ENCODE results near the gene FNDC5. TPM values are rescaled to one million over a fixed set of nuclear protein-coding genes. Genes with fewer than 3 reads are reported as not detected.

The FNDC5 gene
- total and polyA plus RNA-seq, 9 of the 15 experiments (the other 6 are each of a cell fraction or from before 2014, with no cell fraction given) = 0.06 to 2.1 (median 0.22) TPM

DNA sequence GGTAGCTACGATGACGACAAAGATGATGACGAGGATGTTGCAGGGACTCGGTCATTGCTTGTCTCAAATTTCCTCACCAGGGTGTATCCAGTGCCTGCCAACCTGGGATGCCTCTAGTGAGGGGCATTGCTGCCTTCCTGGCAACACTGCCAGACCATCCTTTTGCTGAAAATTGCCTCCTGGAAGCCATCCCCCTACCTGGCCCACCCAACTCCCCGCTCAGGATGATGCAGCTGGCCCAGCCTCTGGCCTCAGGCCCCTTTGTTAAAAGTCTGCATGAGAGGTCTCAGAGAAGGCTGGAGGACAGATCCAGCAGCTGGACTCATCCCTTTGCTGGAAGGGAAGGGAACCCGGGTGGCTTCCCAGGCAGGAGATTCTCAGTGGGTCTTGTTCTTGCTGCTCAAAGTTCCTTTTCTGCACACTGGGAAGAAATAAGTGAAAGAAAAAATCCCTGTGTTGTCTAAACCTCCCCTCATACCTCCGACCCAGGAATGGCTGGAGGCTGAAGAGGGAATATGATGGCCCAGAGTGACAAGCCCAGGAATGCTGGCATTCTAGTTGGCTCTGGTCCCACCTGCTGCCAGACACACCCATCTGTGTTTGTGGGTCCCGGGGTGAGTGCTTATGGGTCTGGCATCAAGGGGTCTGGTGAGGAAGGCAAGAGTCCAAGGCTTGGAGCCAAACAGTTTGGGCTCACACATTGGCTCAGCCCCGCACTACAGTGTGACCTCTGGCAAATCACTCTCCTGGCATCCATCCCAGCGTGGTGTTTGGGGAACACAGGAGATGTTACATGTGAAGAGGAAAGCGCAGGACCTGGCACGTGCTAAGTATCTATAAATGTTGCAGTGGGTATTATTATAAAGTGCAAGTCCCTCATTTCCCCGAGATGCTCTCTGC, 6.7 kb upstream of the FNDC5 start (continued):
- peak; percentile 41; the same call in 1 of the 2 replicates for TF ChIP-seq CREM (IDR thresholded peaks at IDR 0.05; ENCODE audit: low read depth)
- no peak for TF ChIP-seq ZNF140 (CRISPR knock-in tag; IDR thresholded peaks at IDR 0.05)
- peak; percentile 33; the same call in 1 of the 2 replicates for TF ChIP-seq CREB1 (IDR thresholded peaks at IDR 0.05)
- TF ChIP-seq CREB1 (CRISPR knock-in tag; IDR thresholded peaks at IDR 0.05) = no peak
- TF ChIP-seq, protein P1, sequence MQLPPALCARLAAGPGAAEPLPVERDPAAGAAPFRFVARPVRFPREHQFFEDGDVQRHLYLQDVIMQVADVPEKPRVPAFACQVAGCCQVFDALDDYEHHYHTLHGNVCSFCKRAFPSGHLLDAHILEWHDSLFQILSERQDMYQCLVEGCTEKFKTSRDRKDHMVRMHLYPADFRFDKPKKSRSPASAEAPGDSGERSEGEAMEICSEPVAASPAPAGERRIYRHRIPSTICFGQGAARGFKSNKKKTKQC (CRISPR knock-in tag; IDR thresholded peaks at IDR 0.05) = no peak
- TF ChIP-seq SMARCE1 (IDR thresholded peaks at IDR 0.05) = no peak
- no peak for TF ChIP-seq ZNF239 (CRISPR knock-in tag; IDR thresholded peaks at IDR 0.05)
- no peak for TF ChIP-seq ZNF133 (CRISPR knock-in tag; IDR thresholded peaks at IDR 0.05)
- no peak for TF ChIP-seq C11orf30 (IDR thresholded peaks at IDR 0.05; ENCODE audit: low read depth)
- no peak for TF ChIP-seq GABPB1 (CRISPR knock-in tag; IDR thresholded peaks at IDR 0.05)
- no peak for TF ChIP-seq ZNF354B (CRISPR knock-in tag; IDR thresholded peaks at IDR 0.05)
- no peak for TF ChIP-seq HNRNPL (IDR thresholded peaks at IDR 0.05; ENCODE audit: low read depth, low read length)
- TF ChIP-seq, protein P2, sequence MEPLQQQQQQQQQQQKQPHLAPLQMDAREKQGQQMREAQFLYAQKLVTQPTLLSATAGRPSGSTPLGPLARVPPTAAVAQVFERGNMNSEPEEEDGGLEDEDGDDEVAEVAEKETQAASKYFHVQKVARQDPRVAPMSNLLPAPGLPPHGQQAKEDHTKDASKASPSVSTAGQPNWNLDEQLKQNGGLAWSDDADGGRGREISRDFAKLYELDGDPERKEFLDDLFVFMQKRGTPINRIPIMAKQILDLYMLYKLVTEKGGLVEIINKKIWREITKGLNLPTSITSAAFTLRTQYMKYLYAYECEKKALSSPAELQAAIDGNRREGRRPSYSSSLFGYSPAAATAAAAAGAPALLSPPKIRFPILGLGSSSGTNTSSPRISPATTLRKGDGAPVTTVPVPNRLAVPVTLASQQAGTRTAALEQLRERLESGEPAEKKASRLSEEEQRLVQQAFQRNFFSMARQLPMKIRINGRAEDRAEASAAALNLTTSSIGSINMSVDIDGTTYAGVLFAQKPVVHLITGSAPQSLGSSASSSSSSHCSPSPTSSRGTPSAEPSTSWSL (CRISPR knock-in tag; IDR thresholded peaks at IDR 0.05; ENCODE audit: borderline replicate concordance) = no peak
- TF ChIP-seq EGR1 (conservative IDR thresholded peaks at IDR 0.05) = no peak
- TF ChIP-seq, protein P3, sequence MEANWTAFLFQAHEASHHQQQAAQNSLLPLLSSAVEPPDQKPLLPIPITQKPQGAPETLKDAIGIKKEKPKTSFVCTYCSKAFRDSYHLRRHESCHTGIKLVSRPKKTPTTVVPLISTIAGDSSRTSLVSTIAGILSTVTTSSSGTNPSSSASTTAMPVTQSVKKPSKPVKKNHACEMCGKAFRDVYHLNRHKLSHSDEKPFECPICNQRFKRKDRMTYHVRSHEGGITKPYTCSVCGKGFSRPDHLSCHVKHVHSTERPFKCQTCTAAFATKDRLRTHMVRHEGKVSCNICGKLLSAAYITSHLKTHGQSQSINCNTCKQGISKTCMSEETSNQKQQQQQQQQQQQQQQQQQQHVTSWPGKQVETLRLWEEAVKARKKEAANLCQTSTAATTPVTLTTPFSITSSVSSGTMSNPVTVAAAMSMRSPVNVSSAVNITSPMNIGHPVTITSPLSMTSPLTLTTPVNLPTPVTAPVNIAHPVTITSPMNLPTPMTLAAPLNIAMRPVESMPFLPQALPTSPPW (CRISPR knock-in tag; IDR thresholded peaks at IDR 0.05) = no peak

All from K562 (cell line).